NOMO-1 treated with DMSO at 0.1 percent for 48 hours (cell line): ENCODE results near the gene OR11H6.
"Not testable (repeated sequence)": the region's sequence is repeated elsewhere in the genome, so short reads cannot be mapped to it uniquely, and the experiment has no call there.

Experiments
- DNase-seq: peaks from one replicate; lab custom pipeline; 2025; ENCODE audit not compliant: unreplicated experiment; lab: John Stamatoyannopoulos, UW

Gene OR11H6

GRCh38 chr14:20262642-20263128 lies 39.2 kb downstream of the OR11H6 start:
- DNase-seq: no peak

DNA sequence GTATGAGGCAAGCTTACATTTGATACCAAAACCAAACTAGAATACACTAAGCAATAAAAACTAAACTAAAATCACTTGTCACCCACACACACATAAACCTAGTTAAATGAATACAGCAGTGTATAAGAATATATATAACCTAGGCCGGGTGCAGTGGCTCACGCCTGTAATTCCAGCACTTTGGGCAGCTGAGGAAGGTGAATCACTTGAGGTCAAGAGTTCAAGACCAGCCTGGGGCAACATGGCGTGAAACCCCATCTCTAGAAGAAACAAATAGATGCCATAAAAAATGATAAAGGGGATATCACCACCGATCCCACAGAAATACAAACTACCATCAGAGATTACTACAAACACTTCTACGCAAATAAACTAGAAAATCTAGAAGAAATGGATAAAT lies 40.9 kb downstream of the OR11H6 start:
- DNase-seq: not testable (repeated sequence)

DNA sequence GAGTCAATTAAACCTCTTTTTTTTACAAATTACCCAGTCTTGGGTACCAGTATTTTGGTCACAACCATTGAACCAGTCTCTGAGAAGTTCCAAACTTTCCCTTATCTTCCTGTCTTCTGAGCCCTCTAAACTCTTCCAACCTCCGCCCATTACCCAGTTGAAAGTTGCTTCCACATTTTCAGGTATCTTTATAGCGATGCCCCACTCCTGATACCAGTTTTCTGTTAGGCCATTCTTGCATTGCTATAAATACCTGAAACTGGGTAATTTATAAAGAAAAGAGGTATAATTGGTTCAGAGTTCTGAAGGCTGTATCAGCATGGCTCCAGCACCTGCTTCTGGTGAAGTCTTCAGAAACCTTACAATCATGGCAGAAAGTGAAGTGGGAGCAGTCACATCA lies 50.6 kb downstream of the OR11H6 start:
- DNase-seq: no peak
